Measurements from ENCODE around the gene SHROOM3. TPM values are rescaled to one million over a fixed set of nuclear protein-coding genes. Genes with fewer than 3 reads are reported as not detected.

Gene SHROOM3
- total RNA-seq, 2 experiments from 2014 or later, result not detected

DNA sequence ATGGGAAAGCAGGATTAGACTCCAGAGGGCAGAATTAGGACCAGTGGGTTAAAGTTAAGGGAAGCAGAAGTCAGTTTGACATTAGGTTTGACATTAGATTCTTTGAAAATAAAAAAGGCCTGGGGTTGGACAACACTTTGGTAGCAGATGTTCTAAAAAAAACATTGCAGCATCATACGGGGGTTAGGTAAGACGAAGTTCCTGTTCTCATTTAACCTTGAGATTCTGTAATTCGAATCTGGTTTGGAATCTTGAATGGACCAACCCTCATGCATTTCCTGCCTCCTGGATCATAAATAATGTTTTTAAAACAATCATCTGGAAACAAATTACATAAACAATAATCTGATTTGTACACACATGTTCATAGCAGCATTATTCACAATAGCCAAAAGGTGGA is 181.0 kb downstream of the SHROOM3 start:
- H3K27me3 Mint-ChIP-seq, result peaks cover 22% of the 10 kb centered on the region
- intact Hi-C loops (cut with DNase I, micrococcal nuclease), result no loop called here
- H3K36me3 ChIP-seq (ENCODE audit: insufficient read depth, low read length), result no peaks in the 10 kb centered on the region
- ChIA-PET CTCF (no interaction called here), POLR2A (no interaction called here)
- no peaks in the 10 kb centered on the region for H3K4me1 Mint-ChIP-seq (ENCODE audit: low read depth)
- no peak overlapping the region for H3K4me3 Mint-ChIP-seq
- no peak overlapping the region for H3K27ac ChIP-seq (ENCODE audit: low read depth in 1 of 2, low read length in 2 of 2)
- TF ChIP-seq, protein P1, sequence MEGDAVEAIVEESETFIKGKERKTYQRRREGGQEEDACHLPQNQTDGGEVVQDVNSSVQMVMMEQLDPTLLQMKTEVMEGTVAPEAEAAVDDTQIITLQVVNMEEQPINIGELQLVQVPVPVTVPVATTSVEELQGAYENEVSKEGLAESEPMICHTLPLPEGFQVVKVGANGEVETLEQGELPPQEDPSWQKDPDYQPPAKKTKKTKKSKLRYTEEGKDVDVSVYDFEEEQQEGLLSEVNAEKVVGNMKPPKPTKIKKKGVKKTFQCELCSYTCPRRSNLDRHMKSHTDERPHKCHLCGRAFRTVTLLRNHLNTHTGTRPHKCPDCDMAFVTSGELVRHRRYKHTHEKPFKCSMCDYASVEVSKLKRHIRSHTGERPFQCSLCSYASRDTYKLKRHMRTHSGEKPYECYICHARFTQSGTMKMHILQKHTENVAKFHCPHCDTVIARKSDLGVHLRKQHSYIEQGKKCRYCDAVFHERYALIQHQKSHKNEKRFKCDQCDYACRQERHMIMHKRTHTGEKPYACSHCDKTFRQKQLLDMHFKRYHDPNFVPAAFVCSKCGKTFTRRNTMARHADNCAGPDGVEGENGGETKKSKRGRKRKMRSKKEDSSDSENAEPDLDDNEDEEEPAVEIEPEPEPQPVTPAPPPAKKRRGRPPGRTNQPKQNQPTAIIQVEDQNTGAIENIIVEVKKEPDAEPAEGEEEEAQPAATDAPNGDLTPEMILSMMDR (IDR thresholded peaks at IDR 0.05), result no peak
- no peak overlapping the region for H3K27ac Mint-ChIP-seq
- no peaks in the 10 kb centered on the region for H3K4me1 ChIP-seq (ENCODE audit: insufficient read depth, low read length)
- no peak overlapping the region for H3K4me3 ChIP-seq (ENCODE audit: low read length)
- H3K27me3 ChIP-seq (ENCODE audit: control insufficient read depth in 1 of 2, insufficient read depth in 2 of 2, low read length in 2 of 2), result no peaks in the 10 kb centered on the region
- no peaks in the 10 kb centered on the region for H3K9me3 ChIP-seq (ENCODE audit: control insufficient read depth in 1 of 2, insufficient read depth in 1 of 2, low read length in 2 of 2)
- no peaks in the 10 kb centered on the region for H3K36me3 Mint-ChIP-seq (ENCODE audit: low read depth)
- ATAC-seq (ENCODE audit: poor library complexity), result no peak
- DNase-seq, result no peak
- no peaks in the 10 kb centered on the region for H3K9me3 Mint-ChIP-seq

DNA sequence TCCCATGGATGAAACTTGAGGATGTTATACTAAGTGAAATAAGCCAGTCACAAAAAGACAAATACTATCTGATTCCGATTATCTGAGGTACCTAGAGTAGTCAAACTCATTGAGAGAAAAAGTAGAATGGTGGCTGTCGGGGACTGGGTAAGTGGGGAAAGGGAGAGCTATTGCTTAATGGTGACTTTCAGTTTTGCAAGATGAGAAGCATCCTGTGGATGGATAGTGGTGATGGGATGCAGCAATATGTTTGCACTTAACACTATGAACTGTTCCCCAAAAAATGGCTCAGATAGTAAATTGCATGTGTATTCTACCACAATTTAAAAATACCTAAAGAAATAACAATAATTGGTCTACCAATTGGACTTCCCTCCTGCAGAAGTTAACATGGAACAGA is 181.5 kb downstream of the SHROOM3 start:
- Mint-ChIP-seq H3K4me3 (no peak overlapping the region), H3K27me3 (peaks cover 18% of the 10 kb centered on the region), H3K4me1 (ENCODE audit: low read depth) (no peaks in the 10 kb centered on the region), H3K27ac (no peak overlapping the region), H3K9me3 (no peaks in the 10 kb centered on the region), H3K36me3 (ENCODE audit: low read depth) (no peaks in the 10 kb centered on the region)
- no peak overlapping the region for H3K4me3 ChIP-seq (ENCODE audit: low read length)
- DNase-seq (no peak), ATAC-seq (ENCODE audit: poor library complexity) (no peak)
- ChIA-PET CTCF (no interaction called here), POLR2A (no interaction called here)
- intact Hi-C loops (cut with DNase I, micrococcal nuclease), result no loop called here
- no peaks in the 10 kb centered on the region for H3K27me3 ChIP-seq (ENCODE audit: control insufficient read depth in 1 of 2, insufficient read depth in 2 of 2, low read length in 2 of 2)
- H3K27ac ChIP-seq (ENCODE audit: low read depth in 1 of 2, low read length in 2 of 2), result no peak overlapping the region
- no peaks in the 10 kb centered on the region for H3K9me3 ChIP-seq (ENCODE audit: control insufficient read depth in 1 of 2, insufficient read depth in 1 of 2, low read length in 2 of 2)
- no peaks in the 10 kb centered on the region for H3K36me3 ChIP-seq (ENCODE audit: insufficient read depth, low read length)
- TF ChIP-seq, protein P1 (IDR thresholded peaks at IDR 0.05), result no peak
- no peaks in the 10 kb centered on the region for H3K4me1 ChIP-seq (ENCODE audit: insufficient read depth, low read length)

DNA sequence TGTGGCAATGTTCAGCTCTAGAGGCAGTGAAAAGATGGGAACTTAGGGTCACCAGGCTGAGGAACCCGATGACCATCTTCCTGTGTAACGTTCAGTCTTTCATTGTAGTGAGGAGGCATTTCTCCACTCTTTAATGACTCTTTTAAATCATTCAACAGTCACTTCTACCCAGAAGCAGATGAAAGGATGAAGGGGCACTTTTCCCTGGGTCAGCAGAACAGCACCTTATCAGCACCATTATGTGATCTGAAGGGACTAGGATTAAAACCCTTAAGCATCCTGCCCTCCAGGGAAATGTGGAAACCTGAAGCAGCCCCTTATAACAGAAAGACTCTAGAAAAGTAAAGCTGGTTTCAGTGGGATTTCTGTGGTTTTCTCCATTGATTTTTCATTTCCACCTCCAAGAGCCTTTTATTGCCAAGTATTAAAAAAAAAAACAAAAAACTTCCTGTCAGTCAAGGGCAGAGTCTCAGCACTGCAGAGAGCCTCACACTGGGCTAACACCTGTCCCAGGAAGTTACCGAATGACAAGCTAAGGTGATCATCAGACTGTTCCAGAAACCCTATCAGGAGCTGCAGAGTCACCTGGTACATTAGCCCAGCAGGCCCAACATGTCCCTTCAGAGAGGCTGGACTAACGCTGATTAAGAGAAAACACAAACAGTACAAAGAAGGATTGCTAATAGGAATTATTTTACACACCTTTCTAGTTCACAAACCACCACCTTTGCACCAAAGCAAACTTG is 185.9 kb downstream of the SHROOM3 start:
- Mint-ChIP-seq H3K9me3 (no peaks in the 10 kb centered on the region), H3K27ac (no peak overlapping the region), H3K27me3 (peaks cover 22% of the 10 kb centered on the region), H3K36me3 (ENCODE audit: low read depth) (no peaks in the 10 kb centered on the region), H3K4me3 (no peak overlapping the region), H3K4me1 (ENCODE audit: low read depth) (no peaks in the 10 kb centered on the region)
- H3K4me3 ChIP-seq (ENCODE audit: low read length), result no peak overlapping the region
- H3K9me3 ChIP-seq (ENCODE audit: control insufficient read depth in 1 of 2, insufficient read depth in 1 of 2, low read length in 2 of 2), result no peaks in the 10 kb centered on the region
- ATAC-seq (ENCODE audit: poor library complexity) (no peak), DNase-seq (no peak)
- POLR2A ChIA-PET, result no interaction called here
- TF ChIP-seq, protein P1 (IDR thresholded peaks at IDR 0.05), result no peak
- H3K27ac ChIP-seq (ENCODE audit: low read depth in 1 of 2, low read length in 2 of 2), result no peak overlapping the region
- intact Hi-C loops (cut with DNase I, micrococcal nuclease), result no loop called here
- CTCF ChIA-PET, result no interaction called here
- H3K4me1 ChIP-seq (ENCODE audit: insufficient read depth, low read length), result no peaks in the 10 kb centered on the region
- no peaks in the 10 kb centered on the region for H3K36me3 ChIP-seq (ENCODE audit: insufficient read depth, low read length)
- H3K27me3 ChIP-seq (ENCODE audit: control insufficient read depth in 1 of 2, insufficient read depth in 2 of 2, low read length in 2 of 2), result peaks cover 0 to 5% of the 10 kb centered on the region in 2 experiments
